Skeletal muscle tissue (tissue), 4 donors: ENCODE data around the gene ZGPAT. TPM values are rescaled to one million over a fixed set of nuclear protein-coding genes. Genes with fewer than 3 reads are reported as not detected.
A peak's percentile ranks its signal among the peaks of the same experiment; 100 is the strongest.

Source experiments
- H3K27ac ChIP-seq: one replicate; pipeline ENCODE4 v1.7.0; 2013; ENCODE audit warnings: mild to moderate bottlenecking, low read depth, low read length, inconsistent platforms
- H3K27me3 ChIP-seq, 3 donors: one replicate each; pipeline ENCODE4 v1.7.0; 2013; ENCODE audit warnings: low read length in 3 of 3; ENCODE audit not compliant: control insufficient read depth in 3 of 3, insufficient read depth in 3 of 3
- H3K36me3 ChIP-seq, 3 donors: one replicate each; pipeline ENCODE4 v1.7.0; 2013; ENCODE audit warnings: low read length in 3 of 3; ENCODE audit not compliant: control insufficient read depth in 3 of 3, insufficient read depth in 3 of 3
- H3K4me1 ChIP-seq, 3 donors: one replicate each; pipeline ENCODE4 v1.7.0; 2013; ENCODE audit warnings: low read length in 3 of 3, mild to moderate bottlenecking in 3 of 3; ENCODE audit not compliant: control insufficient read depth in 3 of 3, insufficient read depth in 3 of 3
- H3K4me3 ChIP-seq, 3 donors: one replicate each; pipeline ENCODE4 v1.7.0; 2013; ENCODE audit warnings: low read length in 3 of 3
- H3K9ac ChIP-seq, 3 donors: one replicate each; pipeline ENCODE4 v1.7.0; 2013; ENCODE audit warnings: low read length in 3 of 3, mild to moderate bottlenecking in 3 of 3, moderate library complexity in 2 of 3, low read depth in 1 of 3
- H3K9me3 ChIP-seq, 3 donors: one replicate each; pipeline ENCODE4 v1.7.0; 2013; ENCODE audit warnings: low read length in 3 of 3; ENCODE audit not compliant: control insufficient read depth in 3 of 3
- total RNA-seq: library from RNA; depleted of rRNA; stranded (reverse); fragments of >200 nt; gene quantifications from one replicate; pipeline ENCODE4 v1.2.3, GENCODE V29; 2014
- donor health status: Osteomylitis.

The ZGPAT gene
- total RNA-seq, 1 donor from 2014 or later, result 6.8 TPM

- no peaks in the 10 kb centered on the region for H3K9me3 ChIP-seq
- peaks cover 29 to 45% (median 37%) of the 10 kb centered on the region in 3 donors for H3K36me3 ChIP-seq
- H3K4me3 ChIP-seq, result no peak overlapping the region
- H3K4me1 ChIP-seq, result peaks cover 11 to 16% (median 13%) of the 10 kb centered on the region in 3 donors
- no peak overlapping the region for H3K9ac ChIP-seq
- no peak overlapping the region for H3K27ac ChIP-seq
- H3K27me3 ChIP-seq, result no peaks in the 10 kb centered on the region
Measured at GRCh38 chr20:63678071-63678470, 29.8 kb upstream of the ZGPAT start.

- no peaks in the 10 kb centered on the region for H3K27me3 ChIP-seq
- peaks cover 26 to 42% (median 34%) of the 10 kb centered on the region in 3 donors for H3K36me3 ChIP-seq
- H3K9me3 ChIP-seq, result no peaks in the 10 kb centered on the region
- no peak overlapping the region for H3K4me3 ChIP-seq
- H3K27ac ChIP-seq, result no peak overlapping the region
- H3K9ac ChIP-seq, result no peak overlapping the region
- peaks cover 14 to 19% (median 16%) of the 10 kb centered on the region in 3 donors for H3K4me1 ChIP-seq
Measured at GRCh38 chr20:63678667-63679465, 29.0 kb upstream of the ZGPAT start.

GRCh38 chr20:63679799-63680305, 28.0 kb upstream of the ZGPAT start:
- H3K27ac ChIP-seq, result no peak overlapping the region
- H3K27me3 ChIP-seq, result no peaks in the 10 kb centered on the region
- no peak overlapping the region for H3K4me3 ChIP-seq
- H3K9me3 ChIP-seq, result no peaks in the 10 kb centered on the region
- H3K9ac ChIP-seq, result no peak overlapping the region
- peaks cover 21 to 37% (median 29%) of the 10 kb centered on the region in 3 donors for H3K36me3 ChIP-seq
- peaks cover 14 to 19% (median 16%) of the 10 kb centered on the region in 3 donors for H3K4me1 ChIP-seq

DNA sequence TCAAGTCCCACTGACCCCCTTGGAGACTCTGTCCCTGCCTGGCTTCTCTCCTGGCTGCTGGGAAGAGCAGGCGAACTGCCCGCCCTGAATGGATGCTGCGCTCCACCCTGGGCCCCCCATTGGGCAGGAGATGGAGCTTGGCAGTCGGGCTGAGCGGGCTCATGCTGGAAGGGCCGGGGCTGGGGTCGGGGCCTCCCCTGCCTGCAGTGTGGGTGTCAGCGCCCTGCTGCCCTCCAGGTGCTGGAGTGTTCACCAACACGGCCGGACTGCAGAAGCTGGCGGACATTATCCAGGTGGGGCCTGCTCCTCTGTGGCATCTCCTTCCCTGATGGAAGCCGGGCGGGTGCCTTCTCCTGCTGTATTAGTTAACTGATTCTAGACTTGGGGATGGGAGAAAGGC, 27.4 kb upstream of the ZGPAT start:
- Histone ChIP-seq H3K36me3 (peaks cover 19 to 34% (median 29%) of the 10 kb centered on the region in 3 donors), H3K4me3 (no peak overlapping the region), H3K27ac (no peak overlapping the region), H3K9me3 (no peaks in the 10 kb centered on the region), H3K9ac (no peak overlapping the region), H3K27me3 (no peaks in the 10 kb centered on the region), H3K4me1 (peaks cover 15 to 23% (median 16%) of the 10 kb centered on the region in 3 donors)

DNA sequence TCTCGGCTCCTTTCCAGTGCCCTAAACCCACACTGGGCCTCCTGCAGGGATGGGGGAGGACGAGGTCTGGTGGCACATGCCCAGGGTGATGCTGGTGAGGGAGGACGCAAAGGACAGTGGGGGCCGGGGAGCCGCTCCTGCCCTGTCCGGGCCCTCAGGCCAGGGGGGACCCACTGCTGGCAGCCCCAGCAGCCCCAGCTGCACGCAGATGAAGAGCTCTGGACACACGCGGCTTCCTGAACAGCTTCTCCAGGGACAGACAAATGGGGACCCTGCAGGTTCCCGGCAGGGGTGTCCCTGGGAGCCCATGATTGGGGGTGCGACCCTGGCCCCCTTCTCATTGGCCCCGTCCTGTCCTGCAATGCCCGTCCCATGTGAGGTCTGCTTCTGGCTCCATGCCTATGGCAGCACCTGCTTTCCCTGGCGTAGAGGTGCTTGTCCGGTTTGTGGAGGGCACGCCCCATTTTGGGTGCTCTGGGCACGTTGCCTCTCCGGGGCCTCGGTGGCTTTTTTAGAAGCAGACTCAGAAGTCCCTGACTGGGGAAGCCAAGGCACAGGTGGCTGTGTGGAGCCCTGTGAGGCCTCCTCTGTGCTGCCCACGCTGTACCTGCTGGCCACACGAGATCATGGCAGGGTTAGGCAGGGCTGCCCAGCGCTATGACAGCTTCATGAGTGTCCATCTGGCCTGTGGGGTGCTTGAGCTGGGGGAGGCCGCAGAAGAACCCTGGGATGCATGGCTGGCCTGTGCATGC, 26.8 kb upstream of the ZGPAT start:
- Histone ChIP-seq H3K27me3 (no peaks in the 10 kb centered on the region), H3K27ac (no peak overlapping the region), H3K9ac (no peak overlapping the region), H3K4me1 (peaks cover 20 to 29% (median 21%) of the 10 kb centered on the region in 3 donors), H3K36me3 (peaks cover 15 to 28% (median 26%) of the 10 kb centered on the region in 3 donors), H3K4me3 (no peak overlapping the region), H3K9me3 (no peaks in the 10 kb centered on the region)

- Histone ChIP-seq H3K36me3 (peaks cover 12 to 24% (median 22%) of the 10 kb centered on the region in 3 donors), H3K27me3 (no peaks in the 10 kb centered on the region), H3K4me3 (no peak overlapping the region), H3K9me3 (no peaks in the 10 kb centered on the region), H3K4me1 (peaks cover 26 to 35% (median 27%) of the 10 kb centered on the region in 3 donors), H3K27ac (peak overlapping the region; percentile 79), H3K9ac (peak overlapping the region in 1 of 3 donors; percentile 16)
Measured at GRCh38 chr20:63681609-63682142, 26.2 kb upstream of the ZGPAT start.

GRCh38 chr20:63682384-63683139, 25.3 kb upstream of the ZGPAT start:
- Histone ChIP-seq H3K4me1 (peaks cover 35 to 44% (median 36%) of the 10 kb centered on the region in 3 donors), H3K27ac (peak overlapping the region; percentile 79), H3K27me3 (no peaks in the 10 kb centered on the region), H3K36me3 (peaks cover 12 to 22% (median 18%) of the 10 kb centered on the region in 3 donors), H3K9ac (peak overlapping the region in 2 of 3 donors; percentile 50 to 51), H3K4me3 (no peak overlapping the region), H3K9me3 (no peaks in the 10 kb centered on the region)

GRCh38 chr20:63685269-63686026, 22.4 kb upstream of the ZGPAT start:
- Histone ChIP-seq H3K9ac (peak overlapping the region in 2 of 3 donors; percentile 32 to 57), H3K4me3 (no peak overlapping the region), H3K4me1 (peaks cover 41 to 55% (median 46%) of the 10 kb centered on the region in 3 donors)

GRCh38 chr20:63686094-63686491, 21.7 kb upstream of the ZGPAT start:
- Histone ChIP-seq H3K27me3 (no peaks in the 10 kb centered on the region), H3K36me3 (peaks cover 0 to 4% (median 2%) of the 10 kb centered on the region in 3 donors), H3K4me1 (peaks cover 41 to 55% (median 46%) of the 10 kb centered on the region in 3 donors), H3K4me3 (no peak overlapping the region), H3K9me3 (no peaks in the 10 kb centered on the region), H3K27ac (peak overlapping the region; percentile 93), H3K9ac (peak overlapping the region; percentile 32 to 65 (median 57))

More at GRCh38 chr20:63685269-63686026, 22.4 kb upstream of the ZGPAT start:
- H3K27me3 ChIP-seq, result no peaks in the 10 kb centered on the region
- H3K27ac ChIP-seq, result peak overlapping the region; percentile 93
- H3K36me3 ChIP-seq, result peaks cover 0 to 4% (median 2%) of the 10 kb centered on the region in 3 donors
- no peaks in the 10 kb centered on the region for H3K9me3 ChIP-seq
